Measurements from ENCODE around the gene UBE2J2.
A peak's percentile ranks its signal among the peaks of the same experiment; 100 is the strongest.

- no peak for TF ChIP-seq PHF21A (CRISPR knock-in tag; IDR thresholded peaks at IDR 0.05)
- TF ChIP-seq CTCF (CRISPR knock-in tag; IDR thresholded peaks at IDR 0.05) = no peak; the same call in 1 of the 2 replicates
- TF ChIP-seq, protein P1, sequence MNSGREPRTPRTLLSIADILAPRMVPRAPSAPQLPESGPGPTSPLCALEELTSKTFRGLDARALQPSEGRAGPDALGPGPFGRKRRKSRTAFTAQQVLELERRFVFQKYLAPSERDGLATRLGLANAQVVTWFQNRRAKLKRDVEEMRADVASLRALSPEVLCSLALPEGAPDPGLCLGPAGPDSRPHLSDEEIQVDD (CRISPR knock-in tag; IDR thresholded peaks at IDR 0.05; ENCODE audit: borderline replicate concordance) = no peak
- TF ChIP-seq, protein P2, sequence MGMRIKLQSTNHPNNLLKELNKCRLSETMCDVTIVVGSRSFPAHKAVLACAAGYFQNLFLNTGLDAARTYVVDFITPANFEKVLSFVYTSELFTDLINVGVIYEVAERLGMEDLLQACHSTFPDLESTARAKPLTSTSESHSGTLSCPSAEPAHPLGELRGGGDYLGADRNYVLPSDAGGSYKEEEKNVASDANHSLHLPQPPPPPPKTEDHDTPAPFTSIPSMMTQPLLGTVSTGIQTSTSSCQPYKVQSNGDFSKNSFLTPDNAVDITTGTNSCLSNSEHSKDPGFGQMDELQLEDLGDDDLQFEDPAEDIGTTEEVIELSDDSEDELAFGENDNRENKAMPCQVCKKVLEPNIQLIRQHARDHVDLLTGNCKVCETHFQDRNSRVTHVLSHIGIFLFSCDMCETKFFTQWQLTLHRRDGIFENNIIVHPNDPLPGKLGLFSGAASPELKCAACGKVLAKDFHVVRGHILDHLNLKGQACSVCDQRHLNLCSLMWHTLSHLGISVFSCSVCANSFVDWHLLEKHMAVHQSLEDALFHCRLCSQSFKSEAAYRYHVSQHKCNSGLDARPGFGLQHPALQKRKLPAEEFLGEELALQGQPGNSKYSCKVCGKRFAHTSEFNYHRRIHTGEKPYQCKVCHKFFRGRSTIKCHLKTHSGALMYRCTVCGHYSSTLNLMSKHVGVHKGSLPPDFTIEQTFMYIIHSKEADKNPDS (CRISPR knock-in tag; IDR thresholded peaks at IDR 0.05) = no peak
- peak; percentile 65 for TF ChIP-seq TAF1 (CRISPR knock-in tag; IDR thresholded peaks at IDR 0.05)
- no peak for TF ChIP-seq EHMT2 (IDR thresholded peaks at IDR 0.05; ENCODE audit: borderline replicate concordance, low read depth, low read length)
- TF ChIP-seq KDM1A (CRISPR knock-in tag; IDR thresholded peaks at IDR 0.05) = no peak
- TF ChIP-seq NFATC3 (CRISPR knock-in tag; IDR thresholded peaks at IDR 0.05) = no peak
- no peak for TF ChIP-seq KLF16 (CRISPR knock-in tag; IDR thresholded peaks at IDR 0.05)
- TF ChIP-seq ETS1 (CRISPR knock-in tag; IDR thresholded peaks at IDR 0.05) = no peak
Measured at GRCh38 chr1:1240822-1241587, 32.6 kb downstream of the UBE2J2 start.

Data from HepG2 (cell line).